Measurements from ENCODE around the gene ZSCAN5A.

ZSCAN5A gene

GRCh38 chr19:56306016-56306415 lies 8.6 kb downstream of the ZSCAN5A start:
- no peak overlapping the region for H4K91ac ChIP-seq (ENCODE audit: low read length)
- H3K27me3 ChIP-seq (ENCODE audit: control insufficient read depth in 1 of 2, insufficient read depth in 1 of 2, low read length in 2 of 2), result no peaks in the 10 kb centered on the region
- H3K23ac ChIP-seq (ENCODE audit: low read length in 2 of 2), result no peak overlapping the region
- no peak overlapping the region for H3K4me3 ChIP-seq (ENCODE audit: insufficient read depth in 1 of 2, low read depth in 1 of 2, low read length in 2 of 2)
- no peak overlapping the region for H2BK15ac ChIP-seq (ENCODE audit: low read depth, poor library complexity, severe bottlenecking)
- H3K79me1 ChIP-seq (replicated peaks; ENCODE audit: low read length, poor library complexity, severe bottlenecking), result peaks cover 32% of the 10 kb centered on the region
- H2AK5ac ChIP-seq (ENCODE audit: low read length, severe bottlenecking), result no peak overlapping the region
- H4K8ac ChIP-seq (ENCODE audit: low read length), result no peak overlapping the region
- no peak overlapping the region for H3K4ac ChIP-seq (ENCODE audit: low read depth in 1 of 2, low read length in 2 of 2)
- no peak overlapping the region for H2AFZ ChIP-seq (ENCODE audit: low read depth, low read length)
- no peak overlapping the region for H2BK5ac ChIP-seq (ENCODE audit: low read depth, low read length, poor library complexity, severe bottlenecking)
- no peak overlapping the region for H3K9ac ChIP-seq (ENCODE audit: low read length)
- H3K4me1 ChIP-seq (ENCODE audit: control insufficient read depth, insufficient read depth, low read depth, low read length), result no peaks in the 10 kb centered on the region
- no peak overlapping the region for H3K14ac ChIP-seq (ENCODE audit: low read length in 2 of 2)
- peaks cover 40 to 47% of the 10 kb centered on the region in 2 experiments for H3K36me3 ChIP-seq (ENCODE audit: control insufficient read depth in 1 of 2, insufficient read depth in 2 of 2, low read depth in 1 of 2, low read length in 2 of 2)
- H3K18ac ChIP-seq (ENCODE audit: low read depth in 1 of 2, low read length in 2 of 2), result no peak overlapping the region
- no peak overlapping the region for H3K4me2 ChIP-seq (ENCODE audit: low read length, poor library complexity, severe bottlenecking)
- H2BK120ac ChIP-seq (ENCODE audit: low read depth, low read length), result no peak overlapping the region
- no peak overlapping the region for H3K27ac ChIP-seq (ENCODE audit: low read length, poor library complexity, severe bottlenecking)
- no peak for DNase-seq
- no peak overlapping the region for H2BK12ac ChIP-seq (ENCODE audit: low read length in 2 of 2)
- no peaks in the 10 kb centered on the region for H3K9me3 ChIP-seq (ENCODE audit: control insufficient read depth, low read length)
- 93% methylated on average over 6 of the region's 11 CpGs for WGBS

GRCh38 chr19:56304243-56304642 lies 10.4 kb downstream of the ZSCAN5A start:
- peaks cover 21% of the 10 kb centered on the region for H3K79me1 ChIP-seq (replicated peaks; ENCODE audit: low read length, poor library complexity, severe bottlenecking)
- H2BK15ac ChIP-seq (ENCODE audit: low read depth, poor library complexity, severe bottlenecking), result no peak overlapping the region
- H3K9ac ChIP-seq (ENCODE audit: low read length), result no peak overlapping the region
- WGBS, result 87% methylated on average over 9 of the region's 9 CpGs
- no peak overlapping the region for H3K14ac ChIP-seq (ENCODE audit: low read length in 2 of 2)
- H3K4me1 ChIP-seq (ENCODE audit: control insufficient read depth, insufficient read depth, low read depth, low read length), result no peaks in the 10 kb centered on the region
- H2BK12ac ChIP-seq (ENCODE audit: low read length in 2 of 2), result no peak overlapping the region
- no peak overlapping the region for H2BK5ac ChIP-seq (ENCODE audit: low read depth, low read length, poor library complexity, severe bottlenecking)
- H3K36me3 ChIP-seq (ENCODE audit: control insufficient read depth in 1 of 2, insufficient read depth in 2 of 2, low read depth in 1 of 2, low read length in 2 of 2), result peaks cover 28 to 41% of the 10 kb centered on the region in 2 experiments
- no peak overlapping the region for H3K4ac ChIP-seq (ENCODE audit: low read depth in 1 of 2, low read length in 2 of 2)
- no peak overlapping the region for H4K8ac ChIP-seq (ENCODE audit: low read length)
- H2BK120ac ChIP-seq (ENCODE audit: low read depth, low read length), result no peak overlapping the region
- no peak for DNase-seq
- no peaks in the 10 kb centered on the region for H3K27me3 ChIP-seq (ENCODE audit: control insufficient read depth in 1 of 2, insufficient read depth in 1 of 2, low read length in 2 of 2)
- H3K27ac ChIP-seq (ENCODE audit: low read length, poor library complexity, severe bottlenecking), result no peak overlapping the region
- H3K4me3 ChIP-seq (ENCODE audit: insufficient read depth in 1 of 2, low read depth in 1 of 2, low read length in 2 of 2), result no peak overlapping the region
- H3K18ac ChIP-seq (ENCODE audit: low read depth in 1 of 2, low read length in 2 of 2), result no peak overlapping the region
- H2AK5ac ChIP-seq (ENCODE audit: low read length, severe bottlenecking), result no peak overlapping the region
- no peak overlapping the region for H2AFZ ChIP-seq (ENCODE audit: low read depth, low read length)
- no peak overlapping the region for H4K91ac ChIP-seq (ENCODE audit: low read length)
- H3K9me3 ChIP-seq (ENCODE audit: control insufficient read depth, low read length), result no peaks in the 10 kb centered on the region
- no peak overlapping the region for H3K23ac ChIP-seq (ENCODE audit: low read length in 2 of 2)
- no peak overlapping the region for H3K4me2 ChIP-seq (ENCODE audit: low read length, poor library complexity, severe bottlenecking)

- no peak overlapping the region for H4K91ac ChIP-seq (ENCODE audit: low read length)
- H3K36me3 ChIP-seq (ENCODE audit: control insufficient read depth in 1 of 2, insufficient read depth in 2 of 2, low read depth in 1 of 2, low read length in 2 of 2), result peaks cover 30 to 31% of the 10 kb centered on the region in 2 experiments
- H2BK15ac ChIP-seq (ENCODE audit: low read depth, poor library complexity, severe bottlenecking), result no peak overlapping the region
- no peaks in the 10 kb centered on the region for H3K27me3 ChIP-seq (ENCODE audit: control insufficient read depth in 1 of 2, insufficient read depth in 1 of 2, low read length in 2 of 2)
- H2AFZ ChIP-seq (ENCODE audit: low read depth, low read length), result no peak overlapping the region
- no peak overlapping the region for H2AK5ac ChIP-seq (ENCODE audit: low read length, severe bottlenecking)
- no peak overlapping the region for H3K4me2 ChIP-seq (ENCODE audit: low read length, poor library complexity, severe bottlenecking)
- H2BK12ac ChIP-seq (ENCODE audit: low read length in 2 of 2), result no peak overlapping the region
- WGBS, result 86% methylated on average over 7 of the region's 9 CpGs
- H3K23ac ChIP-seq (ENCODE audit: low read length in 2 of 2), result no peak overlapping the region
- no peak overlapping the region for H3K9ac ChIP-seq (ENCODE audit: low read length)
- no peak for DNase-seq
- no peaks in the 10 kb centered on the region for H3K9me3 ChIP-seq (ENCODE audit: control insufficient read depth, low read length)
- no peaks in the 10 kb centered on the region for H3K4me1 ChIP-seq (ENCODE audit: control insufficient read depth, insufficient read depth, low read depth, low read length)
- H2BK5ac ChIP-seq (ENCODE audit: low read depth, low read length, poor library complexity, severe bottlenecking), result no peak overlapping the region
- no peak overlapping the region for H2BK120ac ChIP-seq (ENCODE audit: low read depth, low read length)
- no peak overlapping the region for H4K8ac ChIP-seq (ENCODE audit: low read length)
- no peak overlapping the region for H3K4me3 ChIP-seq (ENCODE audit: insufficient read depth in 1 of 2, low read depth in 1 of 2, low read length in 2 of 2)
- no peak overlapping the region for H3K4ac ChIP-seq (ENCODE audit: low read depth in 1 of 2, low read length in 2 of 2)
- H3K79me1 ChIP-seq (replicated peaks; ENCODE audit: low read length, poor library complexity, severe bottlenecking), result peaks cover 15% of the 10 kb centered on the region
- no peak overlapping the region for H3K14ac ChIP-seq (ENCODE audit: low read length in 2 of 2)
- H3K18ac ChIP-seq (ENCODE audit: low read depth in 1 of 2, low read length in 2 of 2), result no peak overlapping the region
- no peak overlapping the region for H3K27ac ChIP-seq (ENCODE audit: low read length, poor library complexity, severe bottlenecking)
These were observed 12.6 kb downstream of the ZSCAN5A start for GRCh38 chr19:56301886-56302620.

GRCh38 chr19:56301155-56301554 lies 13.5 kb downstream of the ZSCAN5A start:
- peak; percentile 27 for DNase-seq
- Histone ChIP-seq H3K4me3 (ENCODE audit: insufficient read depth in 1 of 2, low read depth in 1 of 2, low read length in 2 of 2) (no peak overlapping the region), H2AK5ac (ENCODE audit: low read length, severe bottlenecking) (no peak overlapping the region), H4K8ac (ENCODE audit: low read length) (no peak overlapping the region), H3K23ac (ENCODE audit: low read length in 2 of 2) (no peak overlapping the region), H2AFZ (ENCODE audit: low read depth, low read length) (no peak overlapping the region), H2BK5ac (ENCODE audit: low read depth, low read length, poor library complexity, severe bottlenecking) (no peak overlapping the region), H3K27me3 (ENCODE audit: control insufficient read depth in 1 of 2, insufficient read depth in 1 of 2, low read length in 2 of 2) (no peaks in the 10 kb centered on the region), H2BK12ac (ENCODE audit: low read length in 2 of 2) (no peak overlapping the region), H4K91ac (ENCODE audit: low read length) (no peak overlapping the region), H3K4me1 (ENCODE audit: control insufficient read depth, insufficient read depth, low read depth, low read length) (no peaks in the 10 kb centered on the region), H3K18ac (ENCODE audit: low read depth in 1 of 2, low read length in 2 of 2) (no peak overlapping the region), H2BK15ac (ENCODE audit: low read depth, poor library complexity, severe bottlenecking) (no peak overlapping the region), H2BK120ac (ENCODE audit: low read depth, low read length) (no peak overlapping the region), H3K27ac (ENCODE audit: low read length, poor library complexity, severe bottlenecking) (no peak overlapping the region), H3K9ac (ENCODE audit: low read length) (no peak overlapping the region), H3K9me3 (ENCODE audit: control insufficient read depth, low read length) (no peaks in the 10 kb centered on the region), H3K36me3 (ENCODE audit: control insufficient read depth in 1 of 2, insufficient read depth in 2 of 2, low read depth in 1 of 2, low read length in 2 of 2) (peaks cover 31 to 35% of the 10 kb centered on the region in 2 experiments), H3K4ac (ENCODE audit: low read depth in 1 of 2, low read length in 2 of 2) (no peak overlapping the region), H3K79me1 (replicated peaks; ENCODE audit: low read length, poor library complexity, severe bottlenecking) (peaks cover 15% of the 10 kb centered on the region), H3K4me2 (ENCODE audit: low read length, poor library complexity, severe bottlenecking) (no peak overlapping the region), H3K14ac (ENCODE audit: low read length in 2 of 2) (no peak overlapping the region)
- 91% methylated on average over 5 of the region's 5 CpGs for WGBS

Measured in mesenchymal stem cell (in vitro differentiated cells and primary cell).